RKO (cell line): ENCODE data around the gene SDS.
"Not testable (repeated sequence)": the region's sequence is repeated elsewhere in the genome, so short reads cannot be mapped to it uniquely, and the experiment has no call there.

Experiments
- DNase-seq: peaks from one replicate; pipeline ENCODE4 v3.0.0-alpha.2; 2016; ENCODE audit warnings: low spot score

SDS gene

GRCh38 chr12:113374823-113375428 is 28.8 kb downstream of the SDS start:
- DNase-seq, result no peak

GRCh38 chr12:113373969-113374368 is 29.7 kb downstream of the SDS start:
- DNase-seq, result no peak

GRCh38 chr12:113373440-113373839 is 30.2 kb downstream of the SDS start:
- no peak for DNase-seq

- no peak for DNase-seq
Measured at GRCh38 chr12:113372371-113372770, 31.3 kb downstream of the SDS start.

GRCh38 chr12:113371808-113372207 is 31.9 kb downstream of the SDS start:
- no peak for DNase-seq

GRCh38 chr12:113370923-113371682 is 32.6 kb downstream of the SDS start:
- no peak for DNase-seq

- no peak for DNase-seq
Measured at GRCh38 chr12:113369391-113369985, 34.2 kb downstream of the SDS start.

- no peak for DNase-seq
Measured at GRCh38 chr12:113368331-113368730, 35.4 kb downstream of the SDS start.

GRCh38 chr12:113366827-113367226 is 36.9 kb downstream of the SDS start:
- no peak for DNase-seq

GRCh38 chr12:113365639-113366395 is 37.9 kb downstream of the SDS start:
- no peak for DNase-seq

GRCh38 chr12:113364698-113365097 is 39.0 kb downstream of the SDS start:
- DNase-seq, result no peak

- no peak for DNase-seq
Measured at GRCh38 chr12:113361574-113362370, 41.9 kb downstream of the SDS start.

GRCh38 chr12:113359939-113360748 is 43.5 kb downstream of the SDS start:
- no peak for DNase-seq

GRCh38 chr12:113359133-113359938 is 44.4 kb downstream of the SDS start:
- DNase-seq, result peak; percentile 37

- DNase-seq, result peak; percentile 92
Measured at GRCh38 chr12:113358381-113359132, 45.1 kb downstream of the SDS start, which contains the start of gene PLBD2. PLBD2 (plus strand) TSS chr12:113358587; CDS start chr12:113358601, 14 bp downstream.

- not testable (repeated sequence) for DNase-seq
Measured at GRCh38 chr12:113354192-113354591, 49.5 kb downstream of the SDS start.

- DNase-seq, result no peak
Measured at GRCh38 chr12:113351089-113351488, 52.6 kb downstream of the SDS start.

- DNase-seq, result no peak
Measured at GRCh38 chr12:113348849-113349536, 54.7 kb downstream of the SDS start.

- DNase-seq, result no peak
Measured at GRCh38 chr12:113347892-113348291, 55.8 kb downstream of the SDS start.
